ENCODE measurements around the gene MAP1A. TPM values are rescaled to one million over a fixed set of nuclear protein-coding genes. Genes with fewer than 3 reads are reported as not detected.

Gene MAP1A
- polyA plus RNA-seq, 3 donors, result 7.5 to 8.7 (median 8.4) TPM

Other genes with a start within 250 kb of the MAP1A start
- not detected for gene TGM7, start 215.4 kb upstream of the MAP1A start, polyA plus RNA-seq (ENCODE audit: insufficient read length in 3 of 3)
- gene LCMT2, start 187.0 kb upstream of the MAP1A start, polyA plus RNA-seq (ENCODE audit: insufficient read length in 3 of 3), result 10 to 100 TPM; 13.7 to 15.9 (median 14.7) TPM
- 10 to 100 TPM; 25.3 to 29.0 (median 26.1) TPM for gene ZSCAN29, start 146.6 kb upstream of the MAP1A start, polyA plus RNA-seq (ENCODE audit: insufficient read length in 3 of 3)
- gene TUBGCP4, start 146.5 kb upstream of the MAP1A start, polyA plus RNA-seq (ENCODE audit: insufficient read length in 3 of 3), result 10 to 100 TPM; 22.6 to 24.3 (median 24.3) TPM
- gene TP53BP1, start 24.5 kb upstream of the MAP1A start, polyA plus RNA-seq (ENCODE audit: insufficient read length in 3 of 3), result 10 to 100 TPM; 72.8 to 87.3 (median 77.7) TPM
- gene PPIP5K1, start 72.6 kb downstream of the MAP1A start, polyA plus RNA-seq (ENCODE audit: insufficient read length in 3 of 3), result 10 to 100 TPM; 18.6 to 23.0 (median 22.3) TPM
- gene CKMT1B, start 76.4 kb downstream of the MAP1A start, polyA plus RNA-seq (ENCODE audit: insufficient read length in 3 of 3), result 1 to 10 TPM; 1.6 to 4.0 (median 2.6) TPM
- gene STRC, start 101.2 kb downstream of the MAP1A start, polyA plus RNA-seq (ENCODE audit: insufficient read length in 3 of 3), result under 1 TPM; 0.28 to 0.59 (median 0.47) TPM
- gene CATSPER2, start 131.2 kb downstream of the MAP1A start, polyA plus RNA-seq (ENCODE audit: insufficient read length in 3 of 3), result 1 to 10 TPM; 1.5 to 4.0 (median 3.6) TPM
- gene CKMT1A, start 176.3 kb downstream of the MAP1A start, polyA plus RNA-seq (ENCODE audit: insufficient read length in 3 of 3), result 1 to 10 TPM; 1.0 to 3.8 (median 1.9) TPM
- gene PDIA3, start 228.8 kb downstream of the MAP1A start, polyA plus RNA-seq (ENCODE audit: insufficient read length in 3 of 3), result 100 to 1,000 TPM; 624 to 664 (median 661) TPM